A673 (cell line): Measurements from ENCODE around the gene COL4A1. TPM values are rescaled to one million over a fixed set of nuclear protein-coding genes. Genes with fewer than 3 reads are reported as not detected.

Experiments
- BruUV-seq: library from RNA; stranded (reverse); fragments of 400-500 nt; replicated peaks from 2 replicates; lab custom pipeline; 2021; lab: Mats Ljungman, UMichigan
- CTCF ChIA-PET: fragments of 300-600 bp; sonication (Branson Sonifier 250); formaldehyde crosslinking; loops from one replicate; lab custom pipeline; 2022; ENCODE audit warnings: antibody characterized with exemption; lab: Charles Lee
- POLR2A ChIA-PET: fragments of 300-600 bp; sonication (Branson Sonifier 250); formaldehyde crosslinking; loops from one replicate; lab custom pipeline; 2022; ENCODE audit warnings: antibody characterized with exemption; ENCODE audit not compliant: low non-redundant PET; lab: Charles Lee
- DNase-seq: peaks from one replicate; pipeline ENCODE4 v3.0.0-alpha.2; 2015; ENCODE audit warnings: low spot score
- H3K27ac ChIP-seq: fragments of 200-600 bp; sonication (generic); 2 replicates; pipeline ENCODE4 v1.5.1; 2016; ENCODE audit warnings: mixed run types, low read depth, mild to moderate bottlenecking, mixed read lengths, antibody characterized with exemption, low read length; ENCODE audit not compliant: poor library complexity, severe bottlenecking
- H3K27me3 ChIP-seq: fragments of 200-600 bp; sonication (generic); replicated peaks from 2 replicates; pipeline ENCODE4 v1.6.1; 2017; ENCODE audit warnings: mixed run types, low read depth, mild to moderate bottlenecking, mixed read lengths, antibody characterized with exemption, low read length; ENCODE audit not compliant: insufficient read depth, poor library complexity
- H3K36me3 ChIP-seq: fragments of 200-600 bp; sonication (generic); 2 replicates; pipeline ENCODE4 v1.6.1; 2016; ENCODE audit warnings: mixed run types, mild to moderate bottlenecking, mixed read lengths, antibody characterized with exemption, low read length; ENCODE audit not compliant: insufficient read depth, poor library complexity, severe bottlenecking
- H3K4me1 ChIP-seq: fragments of 200-600 bp; sonication (generic); 2 replicates; pipeline ENCODE4 v1.6.1; 2017; ENCODE audit warnings: mixed run types, mild to moderate bottlenecking, mixed read lengths, antibody characterized with exemption, low read length; ENCODE audit not compliant: insufficient read depth, poor library complexity, severe bottlenecking
- H3K4me3 ChIP-seq: fragments of 200-600 bp; sonication (generic); 2 replicates; pipeline ENCODE4 v1.5.1; 2016; ENCODE audit warnings: low read depth, mixed run types, mild to moderate bottlenecking, mixed read lengths, low read length; ENCODE audit not compliant: poor library complexity, severe bottlenecking
- H3K9me3 ChIP-seq: fragments of 200-600 bp; sonication (generic); 2 replicates; pipeline ENCODE4 v1.6.1; 2016; ENCODE audit warnings: mixed run types, low read depth, mild to moderate bottlenecking, mixed read lengths, antibody characterized with exemption, low read length; ENCODE audit not compliant: poor library complexity, severe bottlenecking
- EZH2 ChIP-seq: fragments of 200-600 bp; sonication (generic); IDR thresholded peaks from 2 replicates; pipeline ENCODE4 v1.6.1; 2017; ENCODE audit warnings: borderline replicate concordance, low read depth, mild to moderate bottlenecking, mixed read lengths, antibody characterized with exemption, low read length; ENCODE audit not compliant: poor library complexity, severe bottlenecking
- intact Hi-C: fragments of 100-400 bp; cut with micrococcal nuclease; formaldehyde crosslinking; loops from one replicate; pipeline ENCODE4 v1.10.0; 2022; ENCODE audit not compliant: unreplicated experiment
- total RNA-seq: library from RNA; stranded (reverse); gene quantifications from 2 replicates; pipeline ENCODE4 v1.2.3, GENCODE V29; 2021
- TF ChIP-seq, protein P1 (sequence below): fragments of 300-800, 200-600 bp; sonication (generic); conservative IDR thresholded peaks from 2 replicates; pipeline ENCODE4 v1.5.1; 2017; ENCODE audit warnings: low read depth, mild to moderate bottlenecking, antibody characterized with exemption, low read length, moderate library complexity, mixed read lengths

Gene COL4A1
- total RNA-seq, 1 experiment from 2014 or later, result 83.9 TPM

GRCh38 chr13:110130431-110130830 is 176.5 kb downstream of the COL4A1 start:
- intact Hi-C loops, result no loop called here
- no peak for DNase-seq
- POLR2A ChIA-PET, result no interaction called here
- H3K36me3 ChIP-seq, result no peaks in the 10 kb centered on the region
- H3K27ac ChIP-seq, result no peak overlapping the region
- no peaks in the 10 kb centered on the region for H3K27me3 ChIP-seq
- no peak overlapping the region for H3K4me3 ChIP-seq
- CTCF ChIA-PET, result no interaction called here
- peaks cover 10% of the 10 kb centered on the region for H3K4me1 ChIP-seq
- no peak for TF ChIP-seq EZH2
- TF ChIP-seq, protein P1, sequence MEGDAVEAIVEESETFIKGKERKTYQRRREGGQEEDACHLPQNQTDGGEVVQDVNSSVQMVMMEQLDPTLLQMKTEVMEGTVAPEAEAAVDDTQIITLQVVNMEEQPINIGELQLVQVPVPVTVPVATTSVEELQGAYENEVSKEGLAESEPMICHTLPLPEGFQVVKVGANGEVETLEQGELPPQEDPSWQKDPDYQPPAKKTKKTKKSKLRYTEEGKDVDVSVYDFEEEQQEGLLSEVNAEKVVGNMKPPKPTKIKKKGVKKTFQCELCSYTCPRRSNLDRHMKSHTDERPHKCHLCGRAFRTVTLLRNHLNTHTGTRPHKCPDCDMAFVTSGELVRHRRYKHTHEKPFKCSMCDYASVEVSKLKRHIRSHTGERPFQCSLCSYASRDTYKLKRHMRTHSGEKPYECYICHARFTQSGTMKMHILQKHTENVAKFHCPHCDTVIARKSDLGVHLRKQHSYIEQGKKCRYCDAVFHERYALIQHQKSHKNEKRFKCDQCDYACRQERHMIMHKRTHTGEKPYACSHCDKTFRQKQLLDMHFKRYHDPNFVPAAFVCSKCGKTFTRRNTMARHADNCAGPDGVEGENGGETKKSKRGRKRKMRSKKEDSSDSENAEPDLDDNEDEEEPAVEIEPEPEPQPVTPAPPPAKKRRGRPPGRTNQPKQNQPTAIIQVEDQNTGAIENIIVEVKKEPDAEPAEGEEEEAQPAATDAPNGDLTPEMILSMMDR, result no peak
- BruUV-seq, result no TSS peak
- no peaks in the 10 kb centered on the region for H3K9me3 ChIP-seq

DNA sequence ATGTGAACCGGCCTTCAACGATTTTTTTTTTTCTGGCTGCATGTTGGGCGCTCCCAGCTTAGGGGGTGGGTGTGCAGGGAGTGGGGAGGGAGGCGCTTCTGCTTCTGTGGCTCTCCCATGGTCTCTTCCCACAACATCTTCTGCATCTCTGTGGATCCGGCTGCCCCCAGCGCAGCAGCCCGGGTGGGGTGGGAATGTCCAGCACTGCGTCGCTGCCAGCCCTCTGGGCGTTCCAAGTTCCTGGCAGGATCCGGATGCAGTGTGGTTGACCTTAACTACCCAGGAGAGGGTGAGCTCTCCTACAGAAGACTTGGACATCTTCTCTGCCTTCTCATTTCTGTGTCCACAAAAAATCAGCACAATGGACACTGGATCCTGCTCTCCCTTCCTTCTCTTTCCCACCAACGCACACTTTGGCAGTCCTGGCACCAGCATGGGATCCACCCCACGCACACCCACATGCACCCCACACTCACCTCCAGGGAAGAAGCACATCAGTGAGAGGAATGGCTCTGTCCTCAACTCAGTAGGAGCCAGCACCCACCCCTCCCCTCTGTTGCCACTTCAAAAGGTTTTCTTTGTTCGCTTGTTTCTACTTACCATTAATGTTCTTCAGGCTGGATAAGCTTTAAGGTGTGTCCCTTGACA is 177.3 kb downstream of the COL4A1 start:
- no TSS peak for BruUV-seq
- ChIA-PET POLR2A (no interaction called here), CTCF (no interaction called here)
- Histone ChIP-seq H3K4me3 (no peak overlapping the region), H3K36me3 (no peaks in the 10 kb centered on the region), H3K27ac (no peak overlapping the region), H3K27me3 (no peaks in the 10 kb centered on the region), H3K9me3 (no peaks in the 10 kb centered on the region), H3K4me1 (peaks cover 10% of the 10 kb centered on the region)
- DNase-seq, result no peak
- intact Hi-C loops, result no loop called here
- no peak for TF ChIP-seq EZH2
- TF ChIP-seq, protein P1, result no peak

DNA sequence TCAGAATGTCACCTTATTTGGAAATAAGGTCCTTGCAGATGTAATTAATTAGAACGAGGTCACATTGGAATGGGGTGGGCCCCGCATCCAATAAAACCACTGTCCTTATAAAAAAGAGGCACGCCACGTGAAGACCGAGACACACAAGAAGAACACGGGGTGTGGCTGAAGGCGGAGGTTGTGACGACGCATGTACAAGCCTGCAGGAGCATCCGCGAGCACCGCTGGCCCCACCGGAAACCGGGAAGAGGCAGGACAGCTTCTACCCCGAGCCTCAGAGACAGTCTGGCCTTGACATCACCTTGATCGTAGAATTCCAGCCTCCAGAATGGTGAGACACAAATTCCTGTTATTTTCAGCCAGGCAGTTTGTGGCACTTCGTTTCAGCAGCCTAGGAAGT is 177.9 kb downstream of the COL4A1 start:
- BruUV-seq, result no TSS peak
- H3K27ac ChIP-seq, result no peak overlapping the region
- peaks cover 10% of the 10 kb centered on the region for H3K4me1 ChIP-seq
- DNase-seq, result no peak
- POLR2A ChIA-PET, result no interaction called here
- H3K4me3 ChIP-seq, result no peak overlapping the region
- intact Hi-C loops, result no loop called here
- H3K27me3 ChIP-seq, result no peaks in the 10 kb centered on the region
- CTCF ChIA-PET, result no interaction called here
- no peaks in the 10 kb centered on the region for H3K36me3 ChIP-seq
- TF ChIP-seq, protein P1, result no peak
- TF ChIP-seq EZH2, result no peak
- H3K9me3 ChIP-seq, result no peaks in the 10 kb centered on the region
